PC-3 (cell line): ENCODE results near the gene SCO2. TPM values are rescaled to one million over a fixed set of nuclear protein-coding genes. Genes with fewer than 3 reads are reported as not detected.

ENCODE experiments used
- ATAC-seq: fragments of 200-7000 bp; cut with Tn5 transposase; 2 replicates; pipeline ENCODE4 v1.9.1; 2020; ENCODE audit warnings: mild to moderate bottlenecking, moderate library complexity
- BruUV-seq: library from RNA; stranded (reverse); fragments of 400-500 nt; replicated peaks from 2 replicates; lab custom pipeline; 2021; lab: Mats Ljungman, UMichigan
- CTCF ChIA-PET: fragments of 300-600 bp; sonication (Branson Sonifier 250); formaldehyde crosslinking; loops from one replicate; lab custom pipeline; 2022; ENCODE audit warnings: antibody characterized with exemption; lab: Charles Lee
- POLR2A ChIA-PET: fragments of 300-600 bp; sonication (Branson Sonifier 250); formaldehyde crosslinking; loops from one replicate; lab custom pipeline; 2022; ENCODE audit warnings: antibody characterized with exemption; ENCODE audit not compliant: unreplicated experiment; lab: Charles Lee
- DNase-seq: peaks from one replicate; pipeline ENCODE4 v3.0.0-alpha.2; 2015
- H2AFZ ChIP-seq: fragments of 300-600 bp; sonication (generic); 2 replicates; pipeline ENCODE4 v1.6.0; 2016; ENCODE audit warnings: antibody characterized with exemption, low read length
- H3F3A ChIP-seq: fragments of 300-600 bp; sonication (generic); one replicate; pipeline ENCODE4 v1.6.0; 2017; ENCODE audit warnings: antibody characterized with exemption, low read length, control low read depth, mild to moderate bottlenecking; ENCODE audit not compliant: unreplicated experiment
- H3K27ac ChIP-seq: fragments of 300-600 bp; sonication (generic); 2 replicates; pipeline ENCODE4 v1.5.1; 2016; ENCODE audit warnings: mild to moderate bottlenecking, low read length
- H3K27me3 ChIP-seq: fragments of 300-600 bp; sonication (generic); 2 replicates; pipeline ENCODE4 v1.6.1; 2016; ENCODE audit warnings: low read length, mixed read lengths
- H3K36me3 ChIP-seq: fragments of 300-600 bp; sonication (generic); 2 replicates; pipeline ENCODE4 v1.6.1; 2016; ENCODE audit warnings: low read depth, mixed run types, low read length, mixed read lengths
- H3K4me1 ChIP-seq: fragments of 300-600 bp; sonication (generic); 2 replicates; pipeline ENCODE4 v1.5.1; 2016; ENCODE audit warnings: low read length; ENCODE audit not compliant: insufficient read depth
- H3K4me2 ChIP-seq: fragments of 300-600 bp; sonication (generic); 2 replicates; pipeline ENCODE4 v1.6.0; 2016; ENCODE audit warnings: low read length
- H3K4me3 ChIP-seq: fragments of 300-600 bp; sonication (generic); 2 replicates; pipeline ENCODE4 v1.5.1; 2016; ENCODE audit warnings: mild to moderate bottlenecking, low read length, mixed read lengths
- H3K79me2 ChIP-seq: fragments of 300-600 bp; sonication (generic); 2 replicates; pipeline ENCODE4 v1.6.1; 2017; ENCODE audit warnings: low read length, mixed read lengths
- H3K9ac ChIP-seq: fragments of 300-600 bp; sonication (generic); 2 replicates; pipeline ENCODE4 v1.6.0; 2016; ENCODE audit warnings: mild to moderate bottlenecking, low read length
- H3K9me2 ChIP-seq: fragments of 300-600 bp; sonication (generic); replicated peaks from 2 replicates; pipeline ENCODE4 v1.6.1; 2016; ENCODE audit warnings: mixed run types, low read length, mixed read lengths
- H3K9me3 ChIP-seq: fragments of 300-600 bp; sonication (generic); 2 replicates; pipeline ENCODE4 v1.6.1; 2016; ENCODE audit warnings: low read length, mixed read lengths
- H4K20me1 ChIP-seq: fragments of 300-600 bp; sonication (generic); 2 replicates; pipeline ENCODE4 v1.6.1; 2016; ENCODE audit warnings: low read length, mixed read lengths
- EZH2 ChIP-seq: fragments of 300-600 bp; sonication (generic); IDR thresholded peaks from one replicate; pipeline ENCODE4 v1.6.1; 2017; ENCODE audit warnings: antibody characterized with exemption, mild to moderate bottlenecking, low read length; ENCODE audit not compliant: unreplicated experiment
- EZH2phosphoT487 ChIP-seq: fragments of 300-600 bp; sonication (generic); IDR thresholded peaks from 2 replicates; pipeline ENCODE4 v1.6.1; 2018; ENCODE audit warnings: mild to moderate bottlenecking, antibody characterized with exemption, low read length, borderline replicate concordance
- intact Hi-C: fragments of 100-400 bp; cut with micrococcal nuclease; formaldehyde crosslinking; loops from 2 replicates; pipeline ENCODE4 v1.9.0; 2023
- total RNA-seq: library from RNA; depleted of rRNA; stranded (reverse); fragments of >200 nt; gene quantifications from 2 replicates; pipeline ENCODE4 v1.2.3, GENCODE V29; 2014
- TF ChIP-seq, protein P1 (sequence below): fragments of 300-600 bp; sonication (generic); conservative IDR thresholded peaks from 2 replicates; pipeline ENCODE4 v1.5.1; 2017; ENCODE audit warnings: antibody characterized with exemption, low read depth, mild to moderate bottlenecking, low read length

The SCO2 gene
- total RNA-seq, 1 experiment from 2014 or later = 5.8 TPM

DNA sequence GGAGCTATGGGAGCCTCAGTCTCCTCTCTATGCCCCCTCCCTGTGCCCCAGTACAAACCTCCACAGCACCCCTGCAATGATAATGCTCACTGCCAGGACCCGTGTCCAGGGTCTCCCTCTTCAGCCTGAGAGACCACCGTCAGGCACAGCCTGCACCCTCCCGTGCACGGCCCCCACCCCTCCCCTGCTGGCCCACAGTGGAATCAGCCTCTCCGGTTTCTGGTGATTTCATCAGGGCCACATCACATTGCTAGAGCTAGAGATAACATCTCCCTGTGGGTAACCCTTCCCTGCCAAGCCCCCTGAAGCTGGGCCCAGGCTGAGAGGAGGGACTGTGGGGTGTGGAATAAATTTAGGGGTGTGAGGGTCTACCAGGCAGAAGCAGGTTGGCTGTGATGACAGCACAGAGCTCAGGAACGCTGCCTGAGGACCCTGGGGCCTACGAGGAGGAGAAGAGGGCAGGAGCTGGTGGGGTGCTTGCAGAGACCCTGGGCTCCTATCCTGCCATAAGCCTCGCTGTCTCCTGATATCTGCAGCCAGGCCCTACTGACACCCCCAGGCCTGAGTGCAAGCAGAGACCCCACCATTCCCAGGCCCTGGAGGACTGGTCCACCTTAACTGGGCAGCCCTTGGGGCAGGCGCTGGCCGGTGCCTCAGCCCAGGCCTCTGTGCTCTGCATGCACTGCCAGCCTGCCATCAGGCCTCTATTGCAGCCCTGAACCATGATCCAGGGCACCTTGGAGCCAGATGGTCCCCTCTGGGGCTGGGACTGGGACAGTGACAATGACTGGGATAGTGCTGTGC, 20.3 kb upstream of the SCO2 start, which contains the start of gene KLHDC7B:
Gene KLHDC7B (plus strand): TSS at position 378 of the 804 bp plus-strand sequence. CDS start 345 bp downstream, at position 723.
- intact Hi-C loops = no loop called here
- Histone ChIP-seq H3K4me2 (no peak within 1 kb of the TSS), H2AFZ (no peak within 1 kb of the TSS)

DNA sequence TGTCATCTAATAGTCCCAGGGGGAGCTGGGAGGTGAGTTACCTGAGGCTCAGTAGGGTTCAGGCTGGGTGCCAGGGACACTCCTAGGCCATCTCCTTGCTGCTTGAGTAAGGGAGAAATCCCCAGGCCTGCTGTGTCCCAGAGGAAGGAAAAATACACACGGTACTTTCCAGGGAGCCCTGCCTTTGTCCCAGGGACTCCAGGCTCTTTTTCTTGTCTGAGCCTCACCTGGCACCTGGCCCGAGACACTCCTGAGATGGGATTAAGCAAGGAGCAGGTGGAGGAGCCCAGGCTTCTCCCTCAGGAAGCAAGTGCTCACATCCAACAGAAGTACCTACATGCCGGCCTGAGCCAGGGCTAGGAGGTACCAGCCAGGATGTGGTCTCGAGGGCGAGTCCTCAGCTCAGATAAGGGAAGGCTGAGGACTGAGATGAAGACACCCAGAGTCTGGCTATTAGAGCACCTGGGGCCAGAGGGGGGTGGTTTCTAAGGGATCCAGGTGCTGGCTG, 19.4 kb upstream of the SCO2 start:
- CTCF ChIA-PET = no interaction called here
- H3K9me2 ChIP-seq = no peaks in the 10 kb centered on the region
- H2AFZ ChIP-seq = no peak overlapping the region
- H3F3A ChIP-seq = no peaks in the 10 kb centered on the region
- H3K27ac ChIP-seq = no peak overlapping the region
- TF ChIP-seq EZH2 (no peak), EZH2phosphoT487 (no peak)
- TF ChIP-seq, protein P1, sequence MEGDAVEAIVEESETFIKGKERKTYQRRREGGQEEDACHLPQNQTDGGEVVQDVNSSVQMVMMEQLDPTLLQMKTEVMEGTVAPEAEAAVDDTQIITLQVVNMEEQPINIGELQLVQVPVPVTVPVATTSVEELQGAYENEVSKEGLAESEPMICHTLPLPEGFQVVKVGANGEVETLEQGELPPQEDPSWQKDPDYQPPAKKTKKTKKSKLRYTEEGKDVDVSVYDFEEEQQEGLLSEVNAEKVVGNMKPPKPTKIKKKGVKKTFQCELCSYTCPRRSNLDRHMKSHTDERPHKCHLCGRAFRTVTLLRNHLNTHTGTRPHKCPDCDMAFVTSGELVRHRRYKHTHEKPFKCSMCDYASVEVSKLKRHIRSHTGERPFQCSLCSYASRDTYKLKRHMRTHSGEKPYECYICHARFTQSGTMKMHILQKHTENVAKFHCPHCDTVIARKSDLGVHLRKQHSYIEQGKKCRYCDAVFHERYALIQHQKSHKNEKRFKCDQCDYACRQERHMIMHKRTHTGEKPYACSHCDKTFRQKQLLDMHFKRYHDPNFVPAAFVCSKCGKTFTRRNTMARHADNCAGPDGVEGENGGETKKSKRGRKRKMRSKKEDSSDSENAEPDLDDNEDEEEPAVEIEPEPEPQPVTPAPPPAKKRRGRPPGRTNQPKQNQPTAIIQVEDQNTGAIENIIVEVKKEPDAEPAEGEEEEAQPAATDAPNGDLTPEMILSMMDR = no peak
- H3K9ac ChIP-seq = no peak overlapping the region
- peaks cover 11% of the 10 kb centered on the region for H3K4me1 ChIP-seq
- H3K27me3 ChIP-seq = no peaks in the 10 kb centered on the region
- H3K9me3 ChIP-seq = no peaks in the 10 kb centered on the region
- no peaks in the 10 kb centered on the region for H3K79me2 ChIP-seq
- no peaks in the 10 kb centered on the region for H3K36me3 ChIP-seq
- H4K20me1 ChIP-seq = no peaks in the 10 kb centered on the region
- no TSS peak for BruUV-seq
- H3K4me2 ChIP-seq = no peak overlapping the region
- ATAC-seq (no peak; the same call in 1 of the 2 replicates), DNase-seq (no peak)
- no peak overlapping the region for H3K4me3 ChIP-seq
- intact Hi-C loops = no loop called here
- POLR2A ChIA-PET = no interaction called here

More for the DNA sequence above, 20.3 kb upstream of the SCO2 start, which contains the start of gene KLHDC7B:
- Histone ChIP-seq H3K79me2 (no peaks in the 10 kb centered on the region), H3K4me3 (no peak within 1 kb of the TSS), H3K27ac (no peak within 1 kb of the TSS), H3K9me2 (no peaks in the 10 kb centered on the region), H3K36me3 (no peaks in the 10 kb centered on the region), H3F3A (no peaks in the 10 kb centered on the region), H3K9ac (no peak within 1 kb of the TSS), H3K9me3 (no peaks in the 10 kb centered on the region), H4K20me1 (no peaks in the 10 kb centered on the region), H3K27me3 (no peaks in the 10 kb centered on the region), H3K4me1 (peaks cover 5% of the 10 kb centered on the region)
- DNase-seq = no peak
- TSS peak; percentile 39 for BruUV-seq
- ChIA-PET POLR2A (no interaction called here), CTCF (no interaction called here)
- TF ChIP-seq EZH2 = no peak
- ATAC-seq = no peak

DNA sequence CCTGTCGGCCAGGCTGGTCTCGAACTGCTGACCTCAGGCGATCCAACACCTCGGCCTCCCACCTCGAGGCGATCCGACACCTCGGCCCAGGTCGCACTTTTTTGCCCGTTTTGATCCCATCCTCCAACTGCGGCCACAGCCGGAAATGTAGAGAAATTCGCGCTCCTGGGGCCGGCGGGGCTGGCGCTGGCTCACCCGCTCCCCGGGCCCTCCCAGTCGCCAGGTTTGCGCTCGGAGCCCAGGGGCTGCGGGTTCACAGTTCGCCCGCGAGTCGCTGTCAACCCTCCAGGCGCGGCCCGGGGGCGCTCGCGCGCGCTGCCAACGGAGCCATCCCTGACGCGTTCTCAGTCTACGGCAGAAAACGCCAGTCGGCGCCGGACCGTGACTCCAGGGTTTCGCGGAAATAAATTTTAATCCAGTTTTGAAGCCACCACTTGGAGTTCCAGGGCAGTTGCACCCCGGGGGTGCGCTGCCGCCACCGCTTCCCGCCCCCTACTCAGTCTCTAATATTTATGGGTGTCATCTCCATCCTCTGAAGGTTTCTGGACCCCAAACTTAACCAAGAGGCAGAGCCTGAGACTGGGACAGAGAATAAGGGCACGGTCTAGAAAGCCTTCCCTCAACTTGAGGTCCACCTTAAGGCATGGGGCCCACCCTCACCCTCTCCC, 18.8 kb upstream of the SCO2 start:
- no peak overlapping the region for H3K4me2 ChIP-seq
- CTCF ChIA-PET = no interaction called here
- TF ChIP-seq EZH2phosphoT487 = no peak
- no peak for TF ChIP-seq EZH2
- TF ChIP-seq, protein P1 = no peak

More for the DNA sequence above, 18.8 kb upstream of the SCO2 start:
- no peaks in the 10 kb centered on the region for H3K27me3 ChIP-seq
- no peak overlapping the region for H3K27ac ChIP-seq
- intact Hi-C loops = no loop called here
- no peaks in the 10 kb centered on the region for H3K9me3 ChIP-seq
- POLR2A ChIA-PET = no interaction called here
- no peaks in the 10 kb centered on the region for H4K20me1 ChIP-seq
- no peak overlapping the region for H2AFZ ChIP-seq
- no peak overlapping the region for H3K9ac ChIP-seq
- no peaks in the 10 kb centered on the region for H3F3A ChIP-seq
- ATAC-seq (no peak), DNase-seq (no peak)
- peaks cover 16% of the 10 kb centered on the region for H3K4me1 ChIP-seq
- no peak overlapping the region for H3K4me3 ChIP-seq
- H3K79me2 ChIP-seq = no peaks in the 10 kb centered on the region
- H3K9me2 ChIP-seq = no peaks in the 10 kb centered on the region
- BruUV-seq = no TSS peak
- no peaks in the 10 kb centered on the region for H3K36me3 ChIP-seq
